ENCODE results near the gene MRPL22. TPM values are rescaled to one million over a fixed set of nuclear protein-coding genes. Genes with fewer than 3 reads are reported as not detected.

Gene MRPL22
- polyA plus RNA-seq, 1 donor (not counting 4 experiments of a cell fraction or from before 2014, with no cell fraction given): 76.9 TPM

DNA sequence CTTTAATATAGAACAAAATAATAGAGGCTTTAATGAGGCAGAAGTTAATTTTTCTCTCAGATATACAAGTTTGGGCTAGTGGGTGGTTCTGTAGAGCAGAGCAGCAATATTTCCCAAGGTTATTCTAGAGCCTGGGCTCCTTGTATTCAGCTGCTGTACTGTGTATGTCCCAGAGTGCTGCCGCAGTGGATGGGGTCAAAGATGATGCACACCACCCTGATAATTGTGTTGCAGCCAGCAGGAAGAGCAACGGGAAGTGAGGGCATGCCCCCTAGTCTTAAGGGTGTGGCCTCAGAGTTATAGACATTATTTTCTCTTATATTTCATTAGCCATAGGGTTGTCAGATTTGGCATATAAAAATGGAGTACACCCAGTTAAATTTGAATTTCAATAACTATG is 48.8 kb downstream of the MRPL22 start:
- no peak overlapping the region for H3K4me3 ChIP-seq (ENCODE audit: control insufficient read depth in 2 of 3, extremely low read depth in 1 of 3, insufficient read depth in 2 of 3, low read depth in 1 of 3, low read length in 3 of 3)
- peaks cover 3% of the 10 kb centered on the region for H3K4me1 ChIP-seq (ENCODE audit: control insufficient read depth, extremely low read depth, insufficient read depth, low read length)
- no peaks in the 10 kb centered on the region for H3K27me3 ChIP-seq (ENCODE audit: control insufficient read depth, extremely low read depth, insufficient read depth, low read length)
- H3K27ac ChIP-seq (ENCODE audit: control insufficient read depth, insufficient read depth, low read length): no peak overlapping the region
- H3K9me3 ChIP-seq (ENCODE audit: control insufficient read depth, low read depth, low read length): no peaks in the 10 kb centered on the region
- TF ChIP-seq, protein P1, sequence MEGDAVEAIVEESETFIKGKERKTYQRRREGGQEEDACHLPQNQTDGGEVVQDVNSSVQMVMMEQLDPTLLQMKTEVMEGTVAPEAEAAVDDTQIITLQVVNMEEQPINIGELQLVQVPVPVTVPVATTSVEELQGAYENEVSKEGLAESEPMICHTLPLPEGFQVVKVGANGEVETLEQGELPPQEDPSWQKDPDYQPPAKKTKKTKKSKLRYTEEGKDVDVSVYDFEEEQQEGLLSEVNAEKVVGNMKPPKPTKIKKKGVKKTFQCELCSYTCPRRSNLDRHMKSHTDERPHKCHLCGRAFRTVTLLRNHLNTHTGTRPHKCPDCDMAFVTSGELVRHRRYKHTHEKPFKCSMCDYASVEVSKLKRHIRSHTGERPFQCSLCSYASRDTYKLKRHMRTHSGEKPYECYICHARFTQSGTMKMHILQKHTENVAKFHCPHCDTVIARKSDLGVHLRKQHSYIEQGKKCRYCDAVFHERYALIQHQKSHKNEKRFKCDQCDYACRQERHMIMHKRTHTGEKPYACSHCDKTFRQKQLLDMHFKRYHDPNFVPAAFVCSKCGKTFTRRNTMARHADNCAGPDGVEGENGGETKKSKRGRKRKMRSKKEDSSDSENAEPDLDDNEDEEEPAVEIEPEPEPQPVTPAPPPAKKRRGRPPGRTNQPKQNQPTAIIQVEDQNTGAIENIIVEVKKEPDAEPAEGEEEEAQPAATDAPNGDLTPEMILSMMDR (optimal IDR thresholded peaks at IDR 0.05 in 1 of 3, IDR thresholded peaks at IDR 0.05 in 1 of 3, conservative IDR thresholded peaks at IDR 0.05 in 1 of 3; ENCODE audit: extremely low read depth in 1 of 3, insufficient read depth in 2 of 3, low read length in 3 of 3): no peak
- TF ChIP-seq EZH2 (IDR thresholded peaks at IDR 0.05; ENCODE audit: low read length): no peak
- H4K20me1 ChIP-seq (ENCODE audit: control insufficient read depth, extremely low read depth, insufficient read depth, low read length): no peaks in the 10 kb centered on the region
- H3K36me3 ChIP-seq (ENCODE audit: control insufficient read depth in 2 of 2, extremely low read depth in 1 of 2, insufficient read depth in 2 of 2, low read length in 2 of 2): no peaks in the 10 kb centered on the region
- H3K9me1 ChIP-seq (ENCODE audit: control insufficient read depth, extremely low read depth, insufficient read depth, low read length): no peaks in the 10 kb centered on the region
- dilution Hi-C loops (cut with MboI; ENCODE audit: extremely low pct_ligation_motif_present, low sequenced_read_pairs): no loop called here
- no peak overlapping the region for H3K9ac ChIP-seq (ENCODE audit: control insufficient read depth, extremely low read depth, insufficient read depth, low read length)
- no peak for FAIRE-seq
- H3K79me2 ChIP-seq (ENCODE audit: control insufficient read depth, insufficient read depth, low read length): no peaks in the 10 kb centered on the region
- no peak overlapping the region for H2AFZ ChIP-seq (ENCODE audit: control insufficient read depth, low read length)
- no peak overlapping the region for H3K4me2 ChIP-seq (ENCODE audit: control insufficient read depth, extremely low read depth, insufficient read depth, low read depth, low read length)
- no peak for DNase-seq (ENCODE audit: low read depth, low spot score)

DNA sequence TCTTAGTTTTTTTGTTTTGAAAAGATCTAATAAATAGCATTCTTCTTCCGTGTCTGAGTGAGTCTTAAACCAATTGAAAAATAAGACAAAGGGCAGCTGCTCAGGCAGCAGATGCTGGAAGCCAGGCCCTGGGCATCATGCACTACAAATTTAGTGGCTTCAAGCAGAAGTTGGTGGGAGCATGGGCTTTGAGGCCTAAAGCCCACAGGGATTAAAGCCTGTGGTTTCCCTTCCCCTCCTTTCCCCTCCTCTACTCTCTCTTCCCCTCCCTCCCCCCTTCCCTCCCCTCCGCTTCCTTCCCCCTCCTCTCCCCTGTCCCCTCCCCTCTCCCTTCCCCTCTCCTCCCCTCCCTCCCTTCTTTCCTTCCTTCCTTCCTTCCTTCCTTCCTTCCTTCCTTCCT is 52.6 kb downstream of the MRPL22 start:
- DNase-seq (ENCODE audit: low read depth, low spot score) (no peak), FAIRE-seq (no peak)
- H3K4me3 ChIP-seq (ENCODE audit: control insufficient read depth in 2 of 3, extremely low read depth in 1 of 3, insufficient read depth in 2 of 3, low read depth in 1 of 3, low read length in 3 of 3): no peak overlapping the region
- no peaks in the 10 kb centered on the region for H3K9me3 ChIP-seq (ENCODE audit: control insufficient read depth, low read depth, low read length)
- no peak overlapping the region for H2AFZ ChIP-seq (ENCODE audit: control insufficient read depth, low read length)
- no peak overlapping the region for H3K27ac ChIP-seq (ENCODE audit: control insufficient read depth, insufficient read depth, low read length)
- H3K36me3 ChIP-seq (ENCODE audit: control insufficient read depth in 2 of 2, extremely low read depth in 1 of 2, insufficient read depth in 2 of 2, low read length in 2 of 2): no peaks in the 10 kb centered on the region
- TF ChIP-seq, protein P1 (optimal IDR thresholded peaks at IDR 0.05 in 1 of 3, IDR thresholded peaks at IDR 0.05 in 1 of 3, conservative IDR thresholded peaks at IDR 0.05 in 1 of 3; ENCODE audit: extremely low read depth in 1 of 3, insufficient read depth in 2 of 3, low read length in 3 of 3): no peak
- no peaks in the 10 kb centered on the region for H3K79me2 ChIP-seq (ENCODE audit: control insufficient read depth, insufficient read depth, low read length)
- no peaks in the 10 kb centered on the region for H4K20me1 ChIP-seq (ENCODE audit: control insufficient read depth, extremely low read depth, insufficient read depth, low read length)
- H3K27me3 ChIP-seq (ENCODE audit: control insufficient read depth, extremely low read depth, insufficient read depth, low read length): no peaks in the 10 kb centered on the region
- no peak overlapping the region for H3K9ac ChIP-seq (ENCODE audit: control insufficient read depth, extremely low read depth, insufficient read depth, low read length)
- dilution Hi-C loops (cut with MboI; ENCODE audit: extremely low pct_ligation_motif_present, low sequenced_read_pairs): no loop called here
- H3K4me1 ChIP-seq (ENCODE audit: control insufficient read depth, extremely low read depth, insufficient read depth, low read length): peaks cover 12% of the 10 kb centered on the region
- H3K4me2 ChIP-seq (ENCODE audit: control insufficient read depth, extremely low read depth, insufficient read depth, low read depth, low read length): no peak overlapping the region
- H3K9me1 ChIP-seq (ENCODE audit: control insufficient read depth, extremely low read depth, insufficient read depth, low read length): no peaks in the 10 kb centered on the region

Measured in keratinocyte (primary cell).